ENCODE data around the gene SOX5. TPM values are rescaled to one million over a fixed set of nuclear protein-coding genes. Genes with fewer than 3 reads are reported as not detected.

SOX5 gene
- total RNA-seq: not detected in 2 replicates

DNA sequence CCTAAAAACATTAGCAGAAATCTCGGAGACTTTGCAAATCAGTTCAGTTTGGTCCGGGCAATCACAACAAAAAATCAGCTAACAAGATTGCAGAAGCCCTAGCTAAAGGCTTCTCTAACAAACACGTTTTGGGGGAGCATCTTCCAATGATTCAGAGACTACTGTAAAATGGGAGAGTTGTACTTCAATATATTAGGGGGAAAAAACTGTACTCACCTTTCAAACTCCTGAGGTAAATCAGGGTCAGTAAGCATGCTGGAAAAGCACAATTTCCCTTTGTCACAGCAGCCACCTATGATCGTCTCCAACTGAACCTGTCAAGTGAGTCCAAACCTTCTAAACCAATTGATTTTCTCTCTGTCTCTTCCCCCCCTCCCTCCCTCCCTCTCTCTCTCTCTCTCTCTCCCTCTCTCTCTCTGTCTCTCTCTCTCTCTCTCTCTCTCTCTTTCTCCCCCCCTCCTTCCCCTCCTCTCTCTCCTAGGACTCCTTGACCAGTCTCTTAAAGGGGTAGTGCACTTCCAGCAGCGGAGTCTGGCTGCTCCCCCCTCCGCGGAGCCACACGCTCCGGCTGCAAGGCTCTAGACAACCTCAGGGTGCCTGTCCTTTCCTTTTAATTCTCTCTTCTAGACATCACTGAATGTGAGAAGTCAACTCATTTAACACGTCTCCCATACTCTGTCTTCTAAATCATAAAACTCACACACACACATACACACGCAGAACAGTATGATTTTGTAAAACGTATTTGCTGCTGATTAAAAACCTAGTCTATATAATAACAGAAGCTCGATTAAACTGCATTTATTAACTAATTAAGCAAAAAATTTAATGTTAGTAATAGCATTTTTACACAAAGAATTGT lies at the start of gene SOX5:
Gene SOX5 (minus strand): TSS at position 323 of the 862 bp plus-strand sequence. CDS start 69 bp downstream, at position 254.

Data from hair follicular keratinocyte (primary cell).